OCI-LY3 (cell line): ENCODE results near the gene RETREG3.

Experiments used
- H2AFZ ChIP-seq: fragments of 200-600, 300-600 bp; shearing (Covaris generic); 2 replicates; pipeline ENCODE4 v1.6.0; 2014; ENCODE audit warnings: antibody characterized with exemption, low read depth, low read length
- H3K27ac ChIP-seq: fragments of 200-600, 300-600 bp; sonication (generic); 2 replicates; pipeline ENCODE4 v1.5.1; 2014; ENCODE audit warnings: mild to moderate bottlenecking, low read length, moderate library complexity, mixed read lengths
- H3K27me3 ChIP-seq: fragments of 200-600, 300-600 bp; sonication (generic); 2 replicates; pipeline ENCODE4 v1.6.1; 2014; ENCODE audit warnings: low read depth, low read length, mixed read lengths
- H3K36me3 ChIP-seq: fragments of 200-600, 300-600 bp; sonication (generic); replicated peaks from 2 replicates; pipeline ENCODE3; 2014; ENCODE audit warnings: low read depth, low read length, mixed read lengths
- H3K4me1 ChIP-seq: fragments of 300-600, 200-600 bp; sonication (generic); 2 replicates; pipeline ENCODE4 v1.6.1; 2014; ENCODE audit warnings: low read length, mixed read lengths
- H3K4me2 ChIP-seq: fragments of 200-600, 300-600 bp; sonication (generic); 2 replicates; pipeline ENCODE4 v1.6.1; 2014; ENCODE audit warnings: low read length, mixed read lengths
- H3K4me3 ChIP-seq: fragments of 300-600, 200-600 bp; sonication (generic); 2 replicates; pipeline ENCODE4 v1.5.1; 2014; ENCODE audit warnings: antibody characterized with exemption, mild to moderate bottlenecking, low read length, moderate library complexity
- H3K79me2 ChIP-seq: fragments of 300-600, 200-600 bp; shearing (Covaris generic); 2 replicates; pipeline ENCODE4 v1.6.1; 2014; ENCODE audit warnings: mild to moderate bottlenecking, low read length, mixed read lengths
- H3K9ac ChIP-seq: fragments of 300-600, 200-600 bp; shearing (Covaris generic); 2 replicates; pipeline ENCODE4 v1.6.0; 2014; ENCODE audit warnings: mild to moderate bottlenecking, low read length, moderate library complexity
- H3K9me3 ChIP-seq: fragments of 200-600, 300-600 bp; shearing (Covaris generic); 2 replicates; pipeline ENCODE4 v1.6.1; 2014; ENCODE audit warnings: low read length, mixed read lengths; ENCODE audit not compliant: insufficient read depth
- H4K20me1 ChIP-seq: fragments of 200-600, 300-600 bp; sonication (generic); 2 replicates; pipeline ENCODE4 v1.6.1; 2016; ENCODE audit warnings: low read length, mixed read lengths; ENCODE audit not compliant: insufficient read depth
- EZH2phosphoT487 ChIP-seq: fragments of 200-600 bp; shearing (Covaris generic); IDR thresholded peaks from 2 replicates; pipeline ENCODE4 v1.6.1; 2018; ENCODE audit warnings: antibody characterized with exemption, mixed run types, low read depth
- TF ChIP-seq, protein P1 (sequence below): fragments of 200-600, 300-600 bp; sonication (generic); IDR thresholded peaks from 2 replicates; pipeline ENCODE4 v1.5.1; 2014; ENCODE audit warnings: antibody characterized with exemption, low read length, low read depth

RETREG3 gene

DNA sequence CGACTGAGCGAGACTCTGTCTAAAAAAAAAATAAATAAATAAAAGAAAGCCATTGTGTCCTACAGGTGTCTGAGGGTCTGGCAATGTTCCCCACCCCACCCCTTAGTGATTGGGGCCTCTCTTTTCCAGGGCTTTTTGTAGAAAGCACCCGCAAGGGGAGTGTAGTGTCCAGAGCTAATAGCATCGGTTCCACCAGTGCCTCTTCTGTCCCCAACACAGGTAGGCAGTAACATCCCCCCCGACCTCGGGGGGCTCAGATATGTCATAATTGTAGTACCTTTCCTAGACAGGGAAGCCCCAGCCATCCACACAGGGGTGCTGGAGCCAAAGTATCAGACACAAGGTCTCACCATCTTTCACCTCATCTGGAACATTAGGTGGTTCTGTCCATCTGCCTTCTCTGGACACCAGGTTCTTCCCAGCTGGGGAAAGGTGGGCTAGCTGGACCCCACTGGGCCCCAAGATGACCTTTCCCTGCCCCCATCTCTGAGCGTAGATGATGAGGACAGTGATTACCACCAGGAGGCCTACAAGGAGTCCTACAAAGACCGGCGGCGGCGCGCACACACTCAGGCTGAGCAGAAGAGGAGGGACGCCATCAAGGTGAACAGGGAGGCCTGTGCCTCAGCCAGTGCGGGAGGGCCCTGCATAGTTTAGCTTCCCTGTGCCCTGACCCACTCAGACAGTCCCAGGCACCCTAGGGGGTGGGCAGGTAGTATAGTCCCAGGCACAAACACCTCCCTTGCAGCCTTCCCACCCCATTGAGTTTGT lies 40.6 kb downstream of the RETREG3 start:
- no peak overlapping the region for H3K4me3 ChIP-seq
- no peaks in the 10 kb centered on the region for H3K9me3 ChIP-seq
- H3K9ac ChIP-seq: no peak overlapping the region
- no peak overlapping the region for H3K4me2 ChIP-seq
- H3K27ac ChIP-seq: no peak overlapping the region
- H3K27me3 ChIP-seq: no peaks in the 10 kb centered on the region
- no peak for TF ChIP-seq EZH2phosphoT487
- TF ChIP-seq, protein P1, sequence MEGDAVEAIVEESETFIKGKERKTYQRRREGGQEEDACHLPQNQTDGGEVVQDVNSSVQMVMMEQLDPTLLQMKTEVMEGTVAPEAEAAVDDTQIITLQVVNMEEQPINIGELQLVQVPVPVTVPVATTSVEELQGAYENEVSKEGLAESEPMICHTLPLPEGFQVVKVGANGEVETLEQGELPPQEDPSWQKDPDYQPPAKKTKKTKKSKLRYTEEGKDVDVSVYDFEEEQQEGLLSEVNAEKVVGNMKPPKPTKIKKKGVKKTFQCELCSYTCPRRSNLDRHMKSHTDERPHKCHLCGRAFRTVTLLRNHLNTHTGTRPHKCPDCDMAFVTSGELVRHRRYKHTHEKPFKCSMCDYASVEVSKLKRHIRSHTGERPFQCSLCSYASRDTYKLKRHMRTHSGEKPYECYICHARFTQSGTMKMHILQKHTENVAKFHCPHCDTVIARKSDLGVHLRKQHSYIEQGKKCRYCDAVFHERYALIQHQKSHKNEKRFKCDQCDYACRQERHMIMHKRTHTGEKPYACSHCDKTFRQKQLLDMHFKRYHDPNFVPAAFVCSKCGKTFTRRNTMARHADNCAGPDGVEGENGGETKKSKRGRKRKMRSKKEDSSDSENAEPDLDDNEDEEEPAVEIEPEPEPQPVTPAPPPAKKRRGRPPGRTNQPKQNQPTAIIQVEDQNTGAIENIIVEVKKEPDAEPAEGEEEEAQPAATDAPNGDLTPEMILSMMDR: no peak
- H3K4me1 ChIP-seq: peaks cover 22% of the 10 kb centered on the region
- peaks cover 23% of the 10 kb centered on the region for H3K79me2 ChIP-seq
- peaks cover 57% of the 10 kb centered on the region for H3K36me3 ChIP-seq
- no peak overlapping the region for H2AFZ ChIP-seq
- 0 out of 2 replicates have a peak, but pooled peaks cover 2% of the 10 kb centered on the region for H4K20me1 ChIP-seq

DNA sequence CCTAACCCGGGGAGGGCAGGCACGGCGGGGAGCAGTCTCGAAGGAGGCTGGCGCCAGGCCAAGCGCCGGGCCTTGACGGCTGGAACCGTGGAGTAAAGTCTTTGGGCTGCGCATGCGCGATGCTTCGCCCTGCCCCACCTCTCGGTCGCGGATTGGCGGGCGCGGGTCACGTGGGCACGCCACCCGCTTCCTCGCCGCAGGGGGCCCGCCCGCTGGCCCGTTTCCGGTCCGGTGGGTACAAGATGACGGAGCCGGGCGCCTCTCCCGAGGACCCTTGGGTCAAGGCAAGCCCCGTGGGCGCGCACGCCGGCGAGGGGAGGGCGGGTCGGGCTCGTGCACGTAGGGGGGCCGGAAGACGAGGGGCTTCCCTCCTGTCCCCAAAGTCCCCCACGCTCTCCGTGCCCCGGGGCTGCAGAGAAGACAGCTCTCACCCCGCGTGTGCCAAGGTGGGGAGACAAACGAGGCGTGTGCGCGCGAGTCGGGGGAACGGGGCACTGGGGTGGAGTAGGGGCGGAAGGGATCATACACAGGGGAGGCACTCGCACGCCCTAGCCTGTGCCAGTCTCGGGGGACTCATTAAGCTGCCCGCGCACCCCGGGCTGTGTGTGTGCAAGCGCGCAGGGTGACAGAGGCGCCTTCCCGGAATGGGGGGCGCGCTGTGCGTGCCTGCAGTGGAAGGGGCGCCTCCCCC lies 42.1 kb downstream of the RETREG3 start, which contains the start of gene MLX:
Gene MLX (plus strand): TSS at position 218 of the 691 bp plus-strand sequence. CDS start 25 bp downstream, at position 243.
- TF ChIP-seq EZH2phosphoT487: no peak
- TF ChIP-seq, protein P1: no peak
- Histone ChIP-seq H3K9me3 (no peaks in the 10 kb centered on the region), H3K9ac (peak within 1 kb of the TSS; percentile 87), H3K27me3 (no peaks in the 10 kb centered on the region), H3K27ac (peak within 1 kb of the TSS; percentile 67), H4K20me1 (0 out of 2 replicates have a peak, but pooled peaks cover 2% of the 10 kb centered on the region), H3K4me2 (peak within 1 kb of the TSS; percentile 95), H3K36me3 (peaks cover 43% of the 10 kb centered on the region), H3K79me2 (peaks cover 38% of the 10 kb centered on the region), H3K4me1 (peaks cover 31% of the 10 kb centered on the region), H3K4me3 (peak within 1 kb of the TSS; percentile 91), H2AFZ (0 out of 2 replicates have a peak within 1 kb of the TSS, but pooled peaks have one; percentile 28)

DNA sequence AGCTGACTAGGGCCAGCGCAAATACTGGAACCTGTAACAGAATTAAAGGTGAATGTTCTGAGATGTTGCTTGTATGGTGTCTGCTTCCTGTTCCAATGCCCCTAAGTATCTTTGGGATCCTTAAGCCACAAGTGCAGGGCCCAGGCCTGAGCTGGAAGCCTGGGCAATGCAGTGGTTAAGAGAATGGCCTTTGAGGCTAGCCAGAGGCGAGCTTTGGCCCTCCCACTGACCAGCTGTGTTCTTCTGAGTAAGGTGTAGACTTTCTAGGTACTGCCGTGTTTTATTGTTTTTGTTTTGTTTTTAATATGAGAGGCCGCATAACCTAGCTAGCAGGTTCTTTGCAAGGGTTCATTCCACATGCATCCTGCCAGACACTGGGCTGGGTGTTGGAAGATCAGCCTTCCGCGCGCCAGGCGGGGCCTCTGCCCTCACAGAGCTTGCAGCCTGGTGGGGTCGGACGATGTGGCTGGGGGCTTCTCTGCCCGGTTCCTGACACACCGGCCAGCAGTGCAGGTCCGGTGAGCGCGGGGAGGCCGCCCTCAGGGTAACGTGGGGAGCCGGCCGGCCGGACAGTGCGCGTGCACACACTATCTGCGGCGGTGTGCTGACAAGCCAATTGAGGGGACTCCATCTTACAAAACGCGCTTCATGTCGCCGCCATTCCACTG lies 42.8 kb downstream of the RETREG3 start:
- Histone ChIP-seq H3K27me3 (no peaks in the 10 kb centered on the region), H3K9me3 (no peaks in the 10 kb centered on the region), H3K4me1 (peaks cover 33% of the 10 kb centered on the region), H4K20me1 (0 out of 2 replicates have a peak, but pooled peaks cover 2% of the 10 kb centered on the region), H3K79me2 (peaks cover 44% of the 10 kb centered on the region), H3K4me3 (peak overlapping the region; percentile 91), H2AFZ (no peak overlapping the region), H3K9ac (peak overlapping the region; percentile 51; the same call in 1 of the 2 replicates), H3K36me3 (peaks cover 36% of the 10 kb centered on the region), H3K27ac (peak overlapping the region; percentile 32; the same call in 1 of the 2 replicates), H3K4me2 (peak overlapping the region; percentile 80)
- TF ChIP-seq, protein P1: no peak
- no peak for TF ChIP-seq EZH2phosphoT487
